ENCODE measurements around the gene RPL4. TPM values are rescaled to one million over a fixed set of nuclear protein-coding genes. Genes with fewer than 3 reads are reported as not detected.
"Not testable (repeated sequence)": the region's sequence is repeated elsewhere in the genome, so short reads cannot be mapped to it uniquely, and the experiment has no call there.

The RPL4 gene
- total and polyA plus RNA-seq, 2 of the 8 experiments (the other 6 are each of a cell fraction or from before 2014, with no cell fraction given): 3,950 to 3,973 TPM

- not testable (repeated sequence) for H2AK5ac ChIP-seq (ENCODE audit: low read depth, low read length); H3K27ac ChIP-seq (ENCODE audit: low read depth, low read length); DNase-seq (ENCODE audit: low read depth in 1 of 2, low spot score in 2 of 2); H3K4me3 ChIP-seq (ENCODE audit: extremely low read depth in 1 of 4, insufficient read depth in 2 of 4, low read depth in 3 of 4, low read length in 4 of 4); H3K79me2 ChIP-seq (ENCODE audit: control insufficient read depth in 1 of 2, insufficient read depth in 2 of 2, low read length in 2 of 2); H4K91ac ChIP-seq (replicated peaks; ENCODE audit: insufficient read length, low read length); H3K14ac ChIP-seq (ENCODE audit: insufficient read length); FAIRE-seq; H4K5ac ChIP-seq (ENCODE audit: insufficient read length, low read depth, low read length); H2BK5ac ChIP-seq (ENCODE audit: low read depth, low read length); H3K9me3 ChIP-seq (ENCODE audit: insufficient read depth in 2 of 2, low read depth in 1 of 2, low read length in 1 of 2); H3K4me2 ChIP-seq (ENCODE audit: insufficient read depth in 1 of 2, low read depth in 2 of 2, low read length in 2 of 2); H4K8ac ChIP-seq (ENCODE audit: extremely low read depth, insufficient read depth, low read length); H2AFZ ChIP-seq (ENCODE audit: low read length); H3K56ac ChIP-seq (replicated peaks; ENCODE audit: insufficient read length, low read depth, low read length); H3K27me3 ChIP-seq (replicated peaks in 1 of 4; ENCODE audit: control insufficient read depth in 3 of 4, extremely low read depth in 1 of 4, insufficient read depth in 3 of 4, low read length in 3 of 4); H3K9ac ChIP-seq (replicated peaks in 1 of 4; ENCODE audit: extremely low read depth in 1 of 4, low read depth in 3 of 4, low read length in 3 of 4); H2BK20ac ChIP-seq (ENCODE audit: low read length); H3K23ac ChIP-seq (ENCODE audit: insufficient read length); H2BK120ac ChIP-seq (replicated peaks; ENCODE audit: low read depth, low read length); H3K18ac ChIP-seq (ENCODE audit: extremely low read depth, low read length); H3K36me3 ChIP-seq (ENCODE audit: control insufficient read depth in 2 of 4, insufficient read depth in 4 of 4, low read length in 3 of 4); H2BK15ac ChIP-seq (ENCODE audit: low read length); H3K79me1 ChIP-seq (ENCODE audit: low read depth, low read length); H4K20me1 ChIP-seq (replicated peaks in 1 of 2; ENCODE audit: control insufficient read depth in 1 of 2, insufficient read depth in 2 of 2, low read length in 2 of 2); H2BK12ac ChIP-seq (ENCODE audit: low read depth, low read length); H3K4ac ChIP-seq (replicated peaks; ENCODE audit: insufficient read length, low read depth, low read length); H3K23me2 ChIP-seq (ENCODE audit: low read depth, low read length)
- 95% methylated on average over 11 of the region's 11 CpGs; no CpG with 5 or more reads in 1 of the 2 experiments for WGBS, 2 experiments (ENCODE audit: extremely low coverage in 1 of 2, insufficient coverage in 1 of 2, insufficient read length in 1 of 2, insufficient replicate concordance in 2 of 2, low coverage in 1 of 2, low lambda C conversion rate in 2 of 2, missing lambda C conversion rate in 1 of 2)
- H3K4me1 ChIP-seq (replicated peaks in 1 of 4; ENCODE audit: control insufficient read depth in 3 of 4, insufficient read depth in 4 of 4, low read length in 3 of 4): peaks cover 7 to 25% (median 15%) of the 10 kb centered on the region in 4 experiments; a peak in 6 of 7 replicates
- POLR2A ChIA-PET (ENCODE audit: partially characterized antibody): interaction anchor here (0.6 to 1.4 kb wide), 3 partner anchors 30 to 803 kb away, joined by 3 read pairs; partner anchors contain the start of genes RPL4, SNAPC5 and ZWILCH
- CTCF ChIA-PET (ENCODE audit: partially characterized antibody): interaction anchor here (0.6 to 1.6 kb wide), 5 partner anchors 31 to 610 kb away, joined by 3 to 5 read pairs (median 4); no protein-coding TSS in a partner anchor
Observed at GRCh38 chr15:66467162-66468040, 37.3 kb downstream of the RPL4 start.
